Ovary (tissue), 3 donors: Measurements from ENCODE around the gene TCIRG1.

Experiments used
- CTCF ChIP-seq, 3 donors: fragments of 450-650 bp in 2 of 3; fragments of 200-600 bp in 1 of 3; IDR thresholded peaks; one replicate each; pipeline versions ENCODE4 v1.5.1 to v1.8.0; 2016 to 2022; ENCODE audit warnings: antibody characterized with exemption in 3 of 3, mild to moderate bottlenecking in 1 of 3
- EP300 ChIP-seq: sonication (generic); formaldehyde crosslinking; IDR thresholded peaks from one replicate; pipeline ENCODE4 v1.6.1; 2017; ENCODE audit warnings: antibody characterized with exemption
- donor health status: DM: no; HTN: no; CAD: no.

DNA sequence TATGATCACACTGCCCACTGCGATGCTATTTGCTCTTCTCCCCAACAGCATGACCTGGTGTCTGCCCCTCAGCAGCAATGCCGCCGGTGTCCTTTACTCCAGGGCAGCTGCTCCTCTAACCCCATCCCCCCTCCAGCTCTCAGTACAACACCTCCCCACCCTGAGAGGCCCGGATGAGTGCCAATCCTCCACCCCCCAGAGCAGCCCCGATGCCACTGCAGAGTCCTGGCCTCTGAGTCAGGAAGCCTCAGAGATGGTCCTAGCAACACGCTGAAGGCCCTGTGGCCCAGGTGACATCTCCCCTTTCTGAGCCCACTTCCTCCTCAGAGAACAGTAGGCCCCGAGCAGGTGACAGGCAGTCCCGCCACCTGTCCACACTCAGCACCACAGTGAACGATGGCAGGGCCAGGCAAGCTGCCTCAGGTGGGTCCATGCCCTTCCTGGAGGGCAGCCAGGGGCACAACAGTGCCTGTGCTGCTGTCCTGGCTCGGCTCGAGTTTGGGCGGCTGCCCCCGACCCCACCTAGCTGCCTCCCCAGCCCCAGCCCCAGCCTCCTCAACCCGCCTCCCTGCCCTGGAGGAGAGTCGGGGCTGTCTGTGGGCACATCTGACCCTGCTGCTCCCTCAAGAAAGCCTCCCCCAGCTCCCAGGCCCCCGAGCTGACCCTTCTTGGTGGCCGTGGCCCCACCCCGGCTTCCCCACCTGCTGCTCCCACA, 12.3 kb upstream of the TCIRG1 start:
- TF ChIP-seq CTCF (IDR thresholded peaks at IDR 0.05) (no peak), EP300 (no peak)
